ENCODE results near the gene IL31RA.

GRCh38 chr5:55865831-55866230 lies 14.7 kb downstream of the IL31RA start:
- TF ChIP-seq ELF4 (IDR thresholded peaks at IDR 0.05) (no peak), SP1 (IDR thresholded peaks at IDR 0.05) (no peak), FOXM1 (IDR thresholded peaks at IDR 0.05; ENCODE audit: borderline replicate concordance) (no peak), BHLHE40 (IDR thresholded peaks at IDR 0.05; ENCODE audit: borderline replicate concordance) (no peak), L3MBTL2 (conservative IDR thresholded peaks at IDR 0.05) (no peak), NFRKB (IDR thresholded peaks at IDR 0.05) (no peak), LEF1 (IDR thresholded peaks at IDR 0.05; ENCODE audit: borderline replicate concordance) (no peak), ARNT (IDR thresholded peaks at IDR 0.05) (no peak), ZNF384 (IDR thresholded peaks at IDR 0.05) (no peak), FOXK2 (IDR thresholded peaks at IDR 0.05) (no peak), SUZ12 (IDR thresholded peaks at IDR 0.05) (no peak)

Measured in HEK293T (cell line).